Smooth muscle cell of bladder (primary cell): ENCODE data around the gene CEP128. TPM values are rescaled to one million over a fixed set of nuclear protein-coding genes. Genes with fewer than 3 reads are reported as not detected.

Experiments used
- total RNA-seq: library from RNA; depleted of rRNA; stranded (reverse); fragments of >200 nt; gene quantifications from 2 replicates; pipeline ENCODE4 v1.2.3, GENCODE V29; 2014

Gene CEP128
- total RNA-seq, result 1.8 and 2.6 TPM in 2 replicates

GRCh38 chr14:80941241-80942185 lies at the start of gene CEP128:
CEP128 (minus strand) TSS chr14:80941738.

GRCh38 chr14:80955416-80955941 lies 13.9 kb upstream of the CEP128 start, which contains the start of gene TSHR:
TSHR (plus strand) TSS chr14:80955621; CDS start chr14:80955681, 60 bp downstream.

Other genes with a start within 250 kb of the CEP128 start
- not detected in 2 replicates for gene TSHR, start 13.9 kb upstream of the CEP128 start, total RNA-seq